Stimulated activated CD8-positive, alpha-beta memory T cell treated with anti-CD3 and anti-CD28 coated beads, Interleukin-7, amount 100 ng/mL, for 1 hour (primary cell): Measurements from ENCODE around the gene PELI3.

Source experiments
- DNase-seq, 2 donors: peaks; one replicate each; pipeline ENCODE4 v3.0.0-alpha.2; 2020; ENCODE audit warnings: low read depth in 2 of 2

PELI3 gene

GRCh38 chr11:66505276-66505816 is 38.6 kb downstream of the PELI3 start:
- no peak for DNase-seq

- DNase-seq, result no peak
Observed at GRCh38 chr11:66509131-66509561, 42.4 kb downstream of the PELI3 start.

DNA sequence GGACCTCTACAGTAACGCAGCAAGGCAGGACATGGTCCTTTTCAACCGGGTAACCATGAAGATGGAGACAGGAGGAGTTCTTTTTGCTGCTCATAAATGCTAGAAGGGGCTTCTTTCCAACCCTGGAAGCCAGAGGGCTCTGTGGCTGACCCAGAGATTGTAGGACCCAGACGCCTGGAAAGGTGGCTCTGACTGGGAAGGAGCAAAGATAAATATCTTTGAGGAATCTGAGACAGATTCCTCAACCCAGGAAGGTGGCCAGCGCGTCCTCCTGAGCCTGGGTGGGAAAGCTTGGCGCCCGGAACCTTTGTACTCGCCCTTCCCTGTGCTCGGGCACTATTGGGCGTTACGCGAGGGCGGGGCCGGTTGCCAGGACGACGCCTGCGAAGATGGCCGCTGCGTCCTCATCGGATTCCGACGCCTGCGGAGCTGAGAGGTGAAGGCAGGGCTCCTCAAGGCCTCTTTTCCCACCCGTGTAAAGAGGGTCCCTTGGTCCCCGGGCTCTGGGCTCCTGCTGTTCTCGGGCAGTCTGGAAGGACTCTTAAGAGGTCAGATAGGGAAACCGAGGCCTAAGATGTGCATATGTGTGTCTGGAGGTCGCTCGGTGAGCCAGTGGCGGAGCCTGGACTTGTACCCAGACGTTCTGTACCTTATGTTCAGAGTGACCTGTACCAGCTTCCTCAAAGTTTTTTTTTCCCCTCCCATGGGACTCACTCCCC is 43.7 kb downstream of the PELI3 start, which contains the start of gene BBS1:
BBS1 (plus strand) TSS at position 365 of the 719 bp plus-strand sequence; CDS start at position 390, 25 bp downstream.
- peak; percentile 66 to 70 for DNase-seq

- DNase-seq, result no peak
Observed at GRCh38 chr11:66510990-66511339, 44.3 kb downstream of the PELI3 start.

DNA sequence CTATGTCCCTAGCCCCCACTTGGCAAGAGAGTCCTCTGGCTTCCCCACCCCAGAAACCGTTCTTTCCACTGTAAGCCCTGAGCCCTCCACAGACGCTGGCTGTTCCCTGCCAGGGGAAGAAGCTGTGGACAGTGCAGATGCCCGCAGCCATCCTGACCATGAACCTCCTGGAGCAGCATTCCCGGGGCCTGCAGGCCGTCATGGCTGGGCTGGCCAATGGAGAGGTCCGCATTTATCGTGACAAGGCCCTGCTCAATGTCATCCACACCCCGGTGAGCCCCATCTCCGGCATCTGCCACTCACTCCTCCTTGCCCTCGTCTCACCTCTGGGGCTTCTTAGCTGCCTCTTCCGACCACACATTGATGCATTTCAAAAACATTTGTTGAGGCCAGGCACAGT is 56.9 kb downstream of the PELI3 start:
- no peak for DNase-seq

DNA sequence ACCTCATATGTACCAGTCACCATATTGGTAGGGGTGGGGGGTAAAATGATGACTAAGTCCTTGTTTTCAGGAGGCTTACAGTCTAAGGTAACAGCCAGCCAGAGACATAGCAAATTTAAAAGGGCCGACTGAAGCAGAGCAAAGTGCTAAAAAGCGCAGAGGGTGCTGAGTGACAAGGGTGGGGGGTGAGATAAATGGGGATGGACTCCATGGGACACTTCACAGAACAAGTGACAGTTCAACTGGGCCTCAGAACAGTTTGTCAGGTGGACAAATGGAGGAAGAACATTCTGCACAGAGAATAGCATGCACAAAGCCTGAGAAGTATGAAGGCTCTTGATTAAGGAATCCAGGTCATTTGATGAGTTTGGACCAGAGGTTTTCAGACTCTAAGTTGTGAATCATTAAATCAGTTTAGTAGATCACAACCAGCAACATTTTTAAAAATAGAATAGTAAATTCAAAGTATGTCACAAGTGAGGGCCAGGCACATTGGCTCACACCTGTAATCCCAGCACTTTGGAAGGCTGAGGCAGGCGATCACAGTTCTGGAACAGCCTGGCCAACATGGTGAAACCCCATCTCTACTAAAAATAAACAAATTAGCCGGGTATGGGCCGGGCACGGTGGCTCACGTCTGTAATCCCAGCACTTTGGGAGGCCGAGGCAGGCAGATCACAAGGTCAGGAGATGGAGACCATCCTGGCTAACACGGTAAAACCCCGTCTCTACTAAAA is 57.8 kb downstream of the PELI3 start:
- no peak for DNase-seq
